ENCODE measurements around the gene PFN3. TPM values are rescaled to one million over a fixed set of nuclear protein-coding genes. Genes with fewer than 3 reads are reported as not detected.

The PFN3 gene
- total RNA-seq, 1 donor from 2014 or later = not detected

DNA sequence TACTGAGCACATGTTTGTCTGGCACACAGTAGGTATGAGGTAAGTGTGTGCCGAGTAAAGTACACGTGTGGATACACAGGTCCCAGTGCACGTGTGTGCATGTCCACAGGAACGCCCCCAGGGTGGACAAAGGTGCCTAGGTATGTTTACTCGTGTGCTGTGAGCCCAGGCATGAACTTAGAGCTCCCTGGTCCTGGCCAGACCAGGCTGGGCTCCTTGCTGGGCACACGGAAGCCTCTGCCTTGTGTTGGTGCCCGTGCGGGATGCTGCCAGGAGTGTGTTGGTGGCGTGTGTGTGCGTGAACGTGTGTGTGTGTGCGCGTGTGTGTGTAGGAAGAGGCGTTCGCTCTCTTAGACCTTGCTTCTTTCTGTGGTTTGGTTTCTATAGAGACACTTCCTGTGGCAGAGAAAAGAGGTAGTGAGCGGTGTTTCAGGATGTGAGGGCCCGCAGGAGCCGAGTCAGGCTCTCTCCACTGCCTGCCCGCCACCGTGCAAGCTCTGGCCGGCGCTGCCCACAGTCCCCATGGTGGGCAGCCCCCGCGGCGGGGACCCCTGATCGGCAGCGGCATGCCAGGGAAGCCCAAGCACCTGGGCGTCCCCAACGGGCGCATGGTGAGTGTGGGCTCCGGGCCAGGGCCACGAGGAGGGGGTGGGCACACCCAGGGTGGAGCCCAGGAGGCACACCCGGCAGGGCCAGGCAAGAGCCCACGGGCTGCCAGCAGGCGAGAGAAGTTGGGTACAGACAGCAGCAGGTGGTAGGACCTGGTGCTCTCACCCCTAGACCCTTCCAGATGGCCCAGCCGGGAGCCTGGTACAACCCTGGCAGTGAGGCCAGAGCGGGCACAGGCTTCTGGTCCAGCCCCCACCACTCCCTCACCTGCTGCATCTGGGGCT, 42.8 kb downstream of the PFN3 start, which contains the start of gene RGS14:
RGS14 (plus strand) TSS at position 466 of the 893 bp plus-strand sequence; CDS start at position 567, 101 bp downstream.
- H3K36me3 Mint-ChIP-seq (ENCODE audit: unreplicated experiment) = no peaks in the 10 kb centered on the region
- H3K4me1 Mint-ChIP-seq (ENCODE audit: unreplicated experiment) = peaks cover 2% of the 10 kb centered on the region
- H3K27me3 Mint-ChIP-seq (ENCODE audit: unreplicated experiment) = peaks cover 26% of the 10 kb centered on the region
- no peak within 1 kb of the TSS for H3K27ac Mint-ChIP-seq (ENCODE audit: unreplicated experiment)
- DNase-seq (ENCODE audit: extremely low spot score, unreplicated experiment) = no peak
- TF ChIP-seq, protein P1, sequence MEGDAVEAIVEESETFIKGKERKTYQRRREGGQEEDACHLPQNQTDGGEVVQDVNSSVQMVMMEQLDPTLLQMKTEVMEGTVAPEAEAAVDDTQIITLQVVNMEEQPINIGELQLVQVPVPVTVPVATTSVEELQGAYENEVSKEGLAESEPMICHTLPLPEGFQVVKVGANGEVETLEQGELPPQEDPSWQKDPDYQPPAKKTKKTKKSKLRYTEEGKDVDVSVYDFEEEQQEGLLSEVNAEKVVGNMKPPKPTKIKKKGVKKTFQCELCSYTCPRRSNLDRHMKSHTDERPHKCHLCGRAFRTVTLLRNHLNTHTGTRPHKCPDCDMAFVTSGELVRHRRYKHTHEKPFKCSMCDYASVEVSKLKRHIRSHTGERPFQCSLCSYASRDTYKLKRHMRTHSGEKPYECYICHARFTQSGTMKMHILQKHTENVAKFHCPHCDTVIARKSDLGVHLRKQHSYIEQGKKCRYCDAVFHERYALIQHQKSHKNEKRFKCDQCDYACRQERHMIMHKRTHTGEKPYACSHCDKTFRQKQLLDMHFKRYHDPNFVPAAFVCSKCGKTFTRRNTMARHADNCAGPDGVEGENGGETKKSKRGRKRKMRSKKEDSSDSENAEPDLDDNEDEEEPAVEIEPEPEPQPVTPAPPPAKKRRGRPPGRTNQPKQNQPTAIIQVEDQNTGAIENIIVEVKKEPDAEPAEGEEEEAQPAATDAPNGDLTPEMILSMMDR (IDR thresholded peaks at IDR 0.05) = no peak
- H3K9me3 Mint-ChIP-seq (ENCODE audit: unreplicated experiment) = no peaks in the 10 kb centered on the region
- H3K4me3 Mint-ChIP-seq (ENCODE audit: unreplicated experiment) = no peak within 1 kb of the TSS

DNA sequence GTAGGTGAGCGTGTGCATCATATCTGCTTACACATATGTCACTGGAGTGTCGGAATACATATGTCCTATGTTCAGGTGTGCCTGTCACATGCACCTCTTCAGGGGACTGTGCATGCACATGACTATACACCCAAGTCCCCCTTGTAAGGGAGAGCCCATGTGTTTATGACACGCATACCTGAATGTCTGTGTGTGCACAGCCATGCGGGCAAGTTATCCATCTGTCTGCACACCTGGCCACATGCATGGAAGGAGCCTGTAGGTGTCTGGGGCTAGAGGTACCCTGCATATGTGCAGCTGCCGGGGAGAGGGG, 43.4 kb downstream of the PFN3 start:
- Mint-ChIP-seq H3K4me3 (ENCODE audit: unreplicated experiment) (no peak overlapping the region), H3K9me3 (ENCODE audit: unreplicated experiment) (no peaks in the 10 kb centered on the region), H3K4me1 (ENCODE audit: unreplicated experiment) (peaks cover 1% of the 10 kb centered on the region), H3K27me3 (ENCODE audit: unreplicated experiment) (peaks cover 26% of the 10 kb centered on the region), H3K27ac (ENCODE audit: unreplicated experiment) (no peak overlapping the region), H3K36me3 (ENCODE audit: unreplicated experiment) (no peaks in the 10 kb centered on the region)
- TF ChIP-seq, protein P1 (IDR thresholded peaks at IDR 0.05) = no peak
- no peak for DNase-seq (ENCODE audit: extremely low spot score, unreplicated experiment)

DNA sequence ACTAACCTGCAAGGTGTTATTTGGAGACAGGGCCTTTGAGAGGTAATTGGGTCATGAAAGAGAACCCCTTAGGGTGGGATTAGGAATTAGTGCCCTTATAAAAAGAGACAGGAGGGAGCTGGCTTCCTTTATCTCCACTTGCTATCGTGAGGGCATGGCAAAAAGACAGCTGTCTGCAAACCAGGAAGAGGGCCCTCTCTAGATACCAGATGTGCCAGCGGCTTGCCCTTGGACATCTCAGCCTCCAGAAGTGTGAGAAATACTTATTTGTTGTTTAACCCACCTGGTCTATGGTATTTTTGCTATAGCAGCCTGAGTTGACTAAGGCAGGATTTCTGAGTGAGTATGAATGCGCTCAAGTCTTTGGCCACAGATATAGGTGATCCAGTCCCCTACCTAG, 43.7 kb downstream of the PFN3 start:
- H3K4me3 Mint-ChIP-seq (ENCODE audit: unreplicated experiment) = no peak overlapping the region
- no peak for DNase-seq (ENCODE audit: extremely low spot score, unreplicated experiment)
- no peak overlapping the region for H3K27ac Mint-ChIP-seq (ENCODE audit: unreplicated experiment)
- H3K36me3 Mint-ChIP-seq (ENCODE audit: unreplicated experiment) = no peaks in the 10 kb centered on the region
- TF ChIP-seq, protein P1 (IDR thresholded peaks at IDR 0.05) = no peak
- H3K9me3 Mint-ChIP-seq (ENCODE audit: unreplicated experiment) = no peaks in the 10 kb centered on the region
- H3K27me3 Mint-ChIP-seq (ENCODE audit: unreplicated experiment) = peaks cover 26% of the 10 kb centered on the region
- peaks cover 4% of the 10 kb centered on the region for H3K4me1 Mint-ChIP-seq (ENCODE audit: unreplicated experiment)

DNA sequence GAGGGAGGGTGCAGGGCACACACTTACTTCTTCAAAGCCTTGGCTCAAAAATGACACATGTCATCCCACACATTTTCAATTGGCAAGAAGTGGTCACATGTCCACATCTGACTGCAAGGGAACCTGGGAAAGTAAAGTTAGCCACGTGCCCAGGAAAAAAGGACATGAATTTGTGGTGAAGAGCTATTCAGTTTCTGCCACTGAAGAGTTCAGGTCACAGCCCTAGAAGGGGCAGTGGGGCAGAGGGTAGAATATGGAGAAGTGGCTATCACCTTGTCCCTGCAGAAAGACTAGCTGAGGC, 44.6 kb downstream of the PFN3 start:
- Mint-ChIP-seq H3K27me3 (ENCODE audit: unreplicated experiment) (peaks cover 26% of the 10 kb centered on the region), H3K4me1 (ENCODE audit: unreplicated experiment) (peaks cover 4% of the 10 kb centered on the region), H3K36me3 (ENCODE audit: unreplicated experiment) (no peaks in the 10 kb centered on the region), H3K4me3 (ENCODE audit: unreplicated experiment) (no peak overlapping the region), H3K27ac (ENCODE audit: unreplicated experiment) (no peak overlapping the region), H3K9me3 (ENCODE audit: unreplicated experiment) (no peaks in the 10 kb centered on the region)
- no peak for DNase-seq (ENCODE audit: extremely low spot score, unreplicated experiment)
- TF ChIP-seq, protein P1 (IDR thresholded peaks at IDR 0.05) = no peak

DNA sequence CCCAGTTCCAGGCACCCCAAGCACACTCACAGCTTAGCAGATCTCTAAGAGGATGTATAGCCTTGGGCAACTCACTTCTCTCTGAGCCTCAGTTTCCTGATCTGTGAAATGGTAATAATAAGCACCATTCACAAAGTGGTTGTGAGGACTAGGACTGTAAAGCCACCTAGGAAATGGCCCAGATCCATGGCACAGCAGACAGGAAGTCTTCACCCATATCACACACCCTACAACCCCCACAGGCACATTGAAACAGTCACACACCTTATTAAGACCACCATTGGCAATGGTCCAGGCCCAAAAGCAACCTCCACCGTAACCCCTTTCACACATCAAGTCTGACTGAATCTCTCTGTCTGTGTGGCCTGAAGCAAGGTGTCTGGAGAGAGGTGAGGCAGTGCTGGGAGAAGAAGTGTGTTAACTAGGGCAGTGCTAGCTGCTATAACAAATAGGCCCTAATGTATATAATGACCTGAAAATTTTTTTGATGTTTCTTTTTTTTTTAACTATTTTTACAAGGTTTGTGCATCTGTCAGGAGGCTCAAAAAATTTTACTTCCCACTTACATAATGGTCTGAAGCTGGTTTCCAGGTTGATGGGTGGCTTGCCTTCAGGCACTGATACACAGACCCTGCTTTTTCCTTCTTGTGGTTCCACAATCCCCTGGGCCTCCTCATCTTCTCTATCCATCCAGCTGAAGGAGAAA, 45.1 kb downstream of the PFN3 start:
- Mint-ChIP-seq H3K4me1 (ENCODE audit: unreplicated experiment) (peaks cover 9% of the 10 kb centered on the region), H3K27ac (ENCODE audit: unreplicated experiment) (no peak overlapping the region), H3K9me3 (ENCODE audit: unreplicated experiment) (no peaks in the 10 kb centered on the region), H3K4me3 (ENCODE audit: unreplicated experiment) (no peak overlapping the region), H3K36me3 (ENCODE audit: unreplicated experiment) (no peaks in the 10 kb centered on the region), H3K27me3 (ENCODE audit: unreplicated experiment) (peaks cover 26% of the 10 kb centered on the region)
- DNase-seq (ENCODE audit: extremely low spot score, unreplicated experiment) = no peak
- TF ChIP-seq, protein P1 (IDR thresholded peaks at IDR 0.05) = no peak
